Activated CD8-positive, alpha-beta memory T cell treated with anti-CD3 and anti-CD28 coated beads, Interleukin-2, amount 50 U/mL, for 24 hours (primary cell): ENCODE results near the gene FUT2.
A peak's percentile ranks its signal among the peaks of the same experiment; 100 is the strongest.
"Not testable (repeated sequence)": the region's sequence is repeated elsewhere in the genome, so short reads cannot be mapped to it uniquely, and the experiment has no call there.

Experiments
- DNase-seq: peaks from one replicate; pipeline ENCODE4 v3.0.0-alpha.2; 2020; ENCODE audit errors: extremely low read depth

Gene FUT2

GRCh38 chr19:48702701-48703100 lies 6.9 kb downstream of the FUT2 start:
- no peak for DNase-seq

GRCh38 chr19:48703316-48703715 lies 7.5 kb downstream of the FUT2 start:
- DNase-seq: no peak

GRCh38 chr19:48705431-48705830 lies 9.7 kb downstream of the FUT2 start:
- DNase-seq: no peak

- DNase-seq: no peak
Observed at GRCh38 chr19:48708471-48708870, 12.7 kb downstream of the FUT2 start.

- DNase-seq: no peak
Observed at GRCh38 chr19:48711106-48711662, 15.4 kb downstream of the FUT2 start.

- no peak for DNase-seq
Observed at GRCh38 chr19:48713041-48713863, 17.5 kb downstream of the FUT2 start.

GRCh38 chr19:48713864-48714755 lies 18.3 kb downstream of the FUT2 start:
- DNase-seq: peak; percentile 97

GRCh38 chr19:48714759-48715675 lies 19.2 kb downstream of the FUT2 start:
- no peak for DNase-seq

- DNase-seq: no peak
Observed at GRCh38 chr19:48715681-48716171, 20.0 kb downstream of the FUT2 start.

- DNase-seq: no peak
Observed at GRCh38 chr19:48716562-48717291, 21.0 kb downstream of the FUT2 start.

GRCh38 chr19:48718106-48718505 lies 22.3 kb downstream of the FUT2 start:
- not testable (repeated sequence) for DNase-seq

GRCh38 chr19:48718711-48719231 lies 23.0 kb downstream of the FUT2 start:
- DNase-seq: no peak

GRCh38 chr19:48719263-48720171 lies 23.7 kb downstream of the FUT2 start, which contains the start of gene MAMSTR:
Gene MAMSTR, minus strand, starts transcription at chr19:48719725. Its CDS starts 694 bp downstream, at chr19:48719031.
- no peak for DNase-seq

GRCh38 chr19:48720251-48720612 lies 24.5 kb downstream of the FUT2 start:
- no peak for DNase-seq

GRCh38 chr19:48720613-48721296 lies 25.0 kb downstream of the FUT2 start:
- DNase-seq: peak; percentile 87

GRCh38 chr19:48722196-48722708 lies 26.5 kb downstream of the FUT2 start:
- no peak for DNase-seq

GRCh38 chr19:48724796-48725753 lies 29.3 kb downstream of the FUT2 start:
- no peak for DNase-seq
